Kidney capillary endothelial cell (primary cell): Measurements from ENCODE around the gene HOXD13.

Source experiments
- DNase-seq: peaks from one replicate; pipeline ENCODE4 v3.0.0-alpha.2; 2018; ENCODE audit warnings: low spot score

Gene HOXD13

GRCh38 chr2:176092270-176093144, at the start of gene HOXD13:
TSS of gene HOXD13 (plus strand) at chr2:176092721. CDS start at chr2:176092891, 170 bp downstream.
- no peak for DNase-seq

GRCh38 chr2:176056406-176056805, 36.1 kb upstream of the HOXD13 start:
- DNase-seq = no peak

GRCh38 chr2:176063958-176064357, 28.6 kb upstream of the HOXD13 start:
- no peak for DNase-seq

- no peak for DNase-seq
Measured at GRCh38 chr2:176066645-176067588, 25.6 kb upstream of the HOXD13 start.

GRCh38 chr2:176067589-176068418, 24.7 kb upstream of the HOXD13 start:
- DNase-seq = no peak

- DNase-seq = no peak
Measured at GRCh38 chr2:176068419-176068832, 24.1 kb upstream of the HOXD13 start.

GRCh38 chr2:176071330-176072291, 20.9 kb upstream of the HOXD13 start:
- DNase-seq = no peak

GRCh38 chr2:176072292-176072669, 20.2 kb upstream of the HOXD13 start:
- DNase-seq = no peak

- DNase-seq = no peak
Measured at GRCh38 chr2:176072951-176073904, 19.3 kb upstream of the HOXD13 start.

- DNase-seq = no peak
Measured at GRCh38 chr2:176074919-176075425, 17.5 kb upstream of the HOXD13 start.

- no peak for DNase-seq
Measured at GRCh38 chr2:176075481-176075880, 17.0 kb upstream of the HOXD13 start.

GRCh38 chr2:176076063-176076462, 16.5 kb upstream of the HOXD13 start:
- DNase-seq = no peak

GRCh38 chr2:176076796-176077195, 15.7 kb upstream of the HOXD13 start:
- no peak for DNase-seq

- DNase-seq = no peak
Measured at GRCh38 chr2:176078541-176079284, 13.8 kb upstream of the HOXD13 start.

GRCh38 chr2:176079285-176079830, 13.2 kb upstream of the HOXD13 start:
- DNase-seq = no peak

GRCh38 chr2:176079831-176080539, 12.5 kb upstream of the HOXD13 start:
- no peak for DNase-seq

- DNase-seq = no peak
Measured at GRCh38 chr2:176080540-176081375, 11.8 kb upstream of the HOXD13 start.
